ENCODE results near the gene IRX4. TPM values are rescaled to one million over a fixed set of nuclear protein-coding genes. Genes with fewer than 3 reads are reported as not detected.

IRX4 gene
- polyA plus RNA-seq (2013, experiment 1 of 2), result 0.44 TPM
- 0.20 TPM for polyA plus RNA-seq (2013, experiment 2 of 2)

DNA sequence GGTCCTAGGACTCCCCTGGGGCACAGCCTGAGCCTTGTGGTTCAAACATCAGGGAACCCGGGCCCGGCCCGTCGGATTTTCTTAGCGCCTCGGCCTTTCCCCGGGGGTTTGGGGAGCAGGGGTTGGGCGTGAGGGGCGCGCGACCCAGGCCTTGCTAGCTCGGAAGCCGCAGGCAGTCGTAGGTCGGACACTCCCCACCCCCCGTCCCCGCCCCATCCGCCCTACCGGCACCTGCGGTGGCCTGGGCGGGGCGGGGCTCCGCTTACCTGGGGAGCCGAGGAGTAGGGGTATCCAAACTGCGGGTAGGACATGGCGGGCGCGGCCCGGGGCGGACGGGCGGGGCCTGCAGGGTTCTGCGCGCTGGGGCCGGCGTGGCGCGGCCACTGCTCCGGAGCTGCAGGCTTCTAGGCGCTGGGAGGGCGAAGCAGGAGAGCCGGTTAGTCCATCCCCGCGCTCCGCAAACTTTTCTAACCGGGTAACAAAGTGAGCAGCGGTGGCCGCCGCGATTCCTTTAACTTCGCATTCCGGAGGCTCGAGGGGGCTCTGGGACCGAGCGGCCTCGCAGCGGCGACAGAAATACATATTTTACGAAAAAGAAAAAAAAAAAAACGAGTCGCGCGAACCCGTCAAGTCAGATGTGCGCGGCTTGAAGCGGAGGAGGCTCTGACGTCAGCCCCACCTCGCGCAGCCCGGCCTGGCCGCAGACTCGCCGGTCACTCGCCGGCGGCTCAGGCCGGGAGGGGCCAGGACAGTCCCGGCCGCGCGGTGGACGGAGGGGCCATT is at the start of gene IRX4:
Gene IRX4, minus strand, starts transcription at position 589 of the 783 bp plus-strand sequence. Its CDS starts 278 bp downstream, at position 311.
- 0% methylated on average over 52 of the region's 83 CpGs for WGBS, 2 experiments (ENCODE audit: insufficient coverage in 2 of 2)
- Histone ChIP-seq H3K9me3 (ENCODE audit: control insufficient read depth, low read length) (no peaks in the 10 kb centered on the region), H3K27ac (ENCODE audit: low read depth, low read length, severe bottlenecking) (no peak within 1 kb of the TSS), H3K4me1 (ENCODE audit: control insufficient read depth, insufficient read depth, low read length, poor library complexity, severe bottlenecking) (peaks cover 17% of the 10 kb centered on the region), H3K4me3 (ENCODE audit: extremely low read depth, insufficient read depth, low read length, poor library complexity, severe bottlenecking) (peak within 1 kb of the TSS; percentile 18), H3K36me3 (ENCODE audit: control insufficient read depth, insufficient read depth, low read length) (no peaks in the 10 kb centered on the region)

- 13% methylated on average over 22 to 24 of the region's 27 CpGs for WGBS, 2 experiments (ENCODE audit: insufficient coverage in 2 of 2)
- peak overlapping the region; percentile 32 for H3K4me3 ChIP-seq (ENCODE audit: extremely low read depth, insufficient read depth, low read length, poor library complexity, severe bottlenecking)
- no peaks in the 10 kb centered on the region for H3K36me3 ChIP-seq (ENCODE audit: control insufficient read depth, insufficient read depth, low read length)
- no peaks in the 10 kb centered on the region for H3K4me1 ChIP-seq (ENCODE audit: control insufficient read depth, insufficient read depth, low read length, poor library complexity, severe bottlenecking)
- no peak overlapping the region for H3K27ac ChIP-seq (ENCODE audit: low read depth, low read length, severe bottlenecking)
- no peaks in the 10 kb centered on the region for H3K9me3 ChIP-seq (ENCODE audit: control insufficient read depth, low read length)
Measured at GRCh38 chr5:1931604-1932231, 49.0 kb upstream of the IRX4 start.

DNA sequence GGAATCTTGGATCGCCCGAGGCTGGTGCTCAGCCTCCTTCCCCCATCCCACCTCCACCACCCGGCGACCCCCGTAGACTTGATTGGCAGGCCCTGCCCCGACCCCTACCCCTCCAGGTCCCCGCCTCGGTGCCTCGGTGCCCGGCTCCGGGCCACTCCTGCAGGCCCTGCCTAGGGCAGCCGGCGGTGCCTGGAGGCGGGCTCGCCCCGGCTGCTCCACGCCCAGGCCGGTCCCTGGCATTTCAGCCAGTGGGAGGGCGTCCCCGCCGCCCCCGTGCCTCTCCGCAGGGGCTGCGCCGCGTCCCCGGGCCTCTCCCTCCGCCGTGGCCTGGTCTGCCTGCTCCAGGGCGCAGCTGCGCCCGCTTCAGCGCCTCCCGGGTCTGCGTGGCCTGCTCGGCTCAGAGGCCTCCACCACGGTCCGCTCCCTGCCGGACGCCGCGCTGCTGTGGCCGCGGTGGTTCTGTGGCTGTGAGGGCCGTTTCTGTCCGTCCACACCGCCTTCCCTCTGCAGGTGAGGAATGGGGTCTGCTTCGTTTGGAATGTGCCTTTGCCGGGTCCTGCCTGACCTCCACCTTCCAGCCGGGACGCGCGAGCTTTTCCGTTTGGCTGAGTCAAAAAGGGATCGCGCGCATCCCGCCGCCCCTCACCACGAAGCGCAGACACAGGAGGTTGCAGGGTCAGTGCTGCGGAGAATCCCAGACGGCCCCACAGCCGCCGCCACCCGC is 48.3 kb upstream of the IRX4 start:
- no peak overlapping the region for H3K27ac ChIP-seq (ENCODE audit: low read depth, low read length, severe bottlenecking)
- H3K9me3 ChIP-seq (ENCODE audit: control insufficient read depth, low read length), result no peaks in the 10 kb centered on the region
- peak overlapping the region; percentile 32 for H3K4me3 ChIP-seq (ENCODE audit: extremely low read depth, insufficient read depth, low read length, poor library complexity, severe bottlenecking)
- WGBS, 2 experiments (ENCODE audit: insufficient coverage in 2 of 2), result 0 to 2% methylated on average over 56 to 58 of the region's 66 CpGs
- H3K36me3 ChIP-seq (ENCODE audit: control insufficient read depth, insufficient read depth, low read length), result no peaks in the 10 kb centered on the region
- H3K4me1 ChIP-seq (ENCODE audit: control insufficient read depth, insufficient read depth, low read length, poor library complexity, severe bottlenecking), result no peaks in the 10 kb centered on the region

DNA sequence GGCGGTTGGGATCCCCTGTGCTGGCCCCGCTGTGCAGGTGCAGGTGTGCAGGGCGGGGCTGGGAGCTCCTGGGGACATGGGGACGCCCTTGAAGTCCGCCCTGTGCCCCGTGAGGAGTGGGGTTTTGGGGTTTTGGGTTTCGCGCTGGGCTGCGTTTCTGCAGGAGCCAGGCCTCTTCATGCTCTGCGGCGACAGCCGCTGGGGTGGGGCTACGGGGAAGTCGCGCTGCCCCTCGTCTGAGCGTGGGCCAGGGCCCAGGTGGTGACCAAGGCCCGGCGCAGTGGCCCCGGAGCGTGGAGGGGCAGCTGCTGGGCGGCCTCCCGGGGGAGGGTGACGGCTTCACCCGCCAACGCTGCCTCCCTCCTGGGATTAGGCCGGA is 47.8 kb upstream of the IRX4 start:
- no peaks in the 10 kb centered on the region for H3K4me1 ChIP-seq (ENCODE audit: control insufficient read depth, insufficient read depth, low read length, poor library complexity, severe bottlenecking)
- 29 to 33% methylated on average over 13 to 20 of the region's 27 CpGs for WGBS, 2 experiments (ENCODE audit: insufficient coverage in 2 of 2)
- no peaks in the 10 kb centered on the region for H3K9me3 ChIP-seq (ENCODE audit: control insufficient read depth, low read length)
- no peak overlapping the region for H3K27ac ChIP-seq (ENCODE audit: low read depth, low read length, severe bottlenecking)
- peak overlapping the region; percentile 32 for H3K4me3 ChIP-seq (ENCODE audit: extremely low read depth, insufficient read depth, low read length, poor library complexity, severe bottlenecking)
- H3K36me3 ChIP-seq (ENCODE audit: control insufficient read depth, insufficient read depth, low read length), result no peaks in the 10 kb centered on the region

- 88 to 90% methylated on average over 8 to 9 of the region's 9 CpGs for WGBS, 2 experiments (ENCODE audit: insufficient coverage in 2 of 2)
- H3K36me3 ChIP-seq (ENCODE audit: control insufficient read depth, insufficient read depth, low read length), result no peaks in the 10 kb centered on the region
- H3K9me3 ChIP-seq (ENCODE audit: control insufficient read depth, low read length), result no peaks in the 10 kb centered on the region
- no peak overlapping the region for H3K4me3 ChIP-seq (ENCODE audit: extremely low read depth, insufficient read depth, low read length, poor library complexity, severe bottlenecking)
- H3K27ac ChIP-seq (ENCODE audit: low read depth, low read length, severe bottlenecking), result no peak overlapping the region
- no peaks in the 10 kb centered on the region for H3K4me1 ChIP-seq (ENCODE audit: control insufficient read depth, insufficient read depth, low read length, poor library complexity, severe bottlenecking)
Measured at GRCh38 chr5:1929108-1929991, 46.6 kb upstream of the IRX4 start.

- H3K9me3 ChIP-seq (ENCODE audit: control insufficient read depth, low read length), result no peaks in the 10 kb centered on the region
- no peaks in the 10 kb centered on the region for H3K4me1 ChIP-seq (ENCODE audit: control insufficient read depth, insufficient read depth, low read length, poor library complexity, severe bottlenecking)
- H3K4me3 ChIP-seq (ENCODE audit: extremely low read depth, insufficient read depth, low read length, poor library complexity, severe bottlenecking), result no peak overlapping the region
- 85 to 89% methylated on average over 24 to 27 of the region's 30 CpGs for WGBS, 2 experiments (ENCODE audit: insufficient coverage in 2 of 2)
- no peak overlapping the region for H3K27ac ChIP-seq (ENCODE audit: low read depth, low read length, severe bottlenecking)
- H3K36me3 ChIP-seq (ENCODE audit: control insufficient read depth, insufficient read depth, low read length), result no peaks in the 10 kb centered on the region
Measured at GRCh38 chr5:1926471-1927341, 44.0 kb upstream of the IRX4 start.

GRCh38 chr5:1926071-1926440 is 43.3 kb upstream of the IRX4 start:
- 100% methylated on average over 1 of the region's 5 CpGs; no CpG with 5 or more reads in 1 of the 2 experiments for WGBS, 2 experiments (ENCODE audit: insufficient coverage in 2 of 2)
- Histone ChIP-seq H3K9me3 (ENCODE audit: control insufficient read depth, low read length) (no peaks in the 10 kb centered on the region), H3K4me3 (ENCODE audit: extremely low read depth, insufficient read depth, low read length, poor library complexity, severe bottlenecking) (no peak overlapping the region), H3K4me1 (ENCODE audit: control insufficient read depth, insufficient read depth, low read length, poor library complexity, severe bottlenecking) (no peaks in the 10 kb centered on the region), H3K36me3 (ENCODE audit: control insufficient read depth, insufficient read depth, low read length) (no peaks in the 10 kb centered on the region), H3K27ac (ENCODE audit: low read depth, low read length, severe bottlenecking) (no peak overlapping the region)

DNA sequence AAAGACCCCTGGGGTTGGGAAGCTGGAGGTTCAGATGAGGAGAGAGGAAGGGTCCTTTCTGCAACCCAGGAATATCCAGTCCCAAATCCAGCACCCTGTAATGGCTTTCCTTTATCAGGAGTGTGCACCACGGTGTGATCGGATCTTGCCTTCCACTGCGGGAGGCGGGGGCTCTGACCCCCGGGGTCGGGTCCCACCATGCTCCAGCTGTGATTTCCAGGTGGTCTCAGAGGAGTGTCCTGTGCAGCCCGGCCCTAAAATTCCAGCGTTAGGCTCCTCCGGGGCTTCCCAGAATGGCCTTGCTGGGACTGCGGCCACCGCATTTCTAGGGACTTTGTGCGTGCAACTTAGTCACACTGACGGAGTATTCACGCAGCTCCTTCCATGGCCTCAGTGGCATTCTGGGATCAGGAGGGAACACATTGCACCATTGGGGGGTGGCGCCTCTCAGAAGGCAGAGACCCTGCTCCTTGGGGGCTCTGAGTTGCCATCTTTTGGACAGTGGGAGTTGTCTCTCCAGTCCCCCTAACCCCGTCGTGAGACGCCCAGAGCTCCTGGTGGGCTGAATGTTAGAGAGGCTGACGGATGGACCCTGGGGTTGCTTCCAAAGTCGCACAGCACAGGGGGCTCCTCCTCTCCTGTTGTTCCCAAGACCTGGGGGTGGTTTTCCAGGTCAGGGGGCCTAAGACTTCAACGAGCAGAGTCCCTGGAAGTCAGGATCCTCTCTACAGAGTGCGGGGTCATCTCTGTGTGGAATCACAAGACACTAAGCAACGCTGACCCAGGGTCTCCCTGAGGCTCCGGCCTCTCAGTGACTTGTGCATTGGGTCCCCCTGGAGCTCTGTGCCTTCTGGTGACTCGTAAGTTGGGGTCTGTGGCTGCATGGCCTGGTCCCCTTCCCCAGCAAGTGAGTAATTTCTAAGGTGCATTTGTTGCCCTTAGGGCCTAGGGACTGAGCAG is 42.7 kb upstream of the IRX4 start:
- Histone ChIP-seq H3K9me3 (ENCODE audit: control insufficient read depth, low read length) (no peaks in the 10 kb centered on the region), H3K4me1 (ENCODE audit: control insufficient read depth, insufficient read depth, low read length, poor library complexity, severe bottlenecking) (no peaks in the 10 kb centered on the region), H3K27ac (ENCODE audit: low read depth, low read length, severe bottlenecking) (no peak overlapping the region), H3K4me3 (ENCODE audit: extremely low read depth, insufficient read depth, low read length, poor library complexity, severe bottlenecking) (no peak overlapping the region), H3K36me3 (ENCODE audit: control insufficient read depth, insufficient read depth, low read length) (no peaks in the 10 kb centered on the region)
- 83 to 86% methylated on average over 23 to 24 of the region's 25 CpGs for WGBS, 2 experiments (ENCODE audit: insufficient coverage in 2 of 2)

GRCh38 chr5:1923766-1924165 is 41.0 kb upstream of the IRX4 start:
- H3K4me3 ChIP-seq (ENCODE audit: extremely low read depth, insufficient read depth, low read length, poor library complexity, severe bottlenecking), result no peak overlapping the region
- 92 to 95% methylated on average over 13 to 15 of the region's 16 CpGs for WGBS, 2 experiments (ENCODE audit: insufficient coverage in 2 of 2)
- no peaks in the 10 kb centered on the region for H3K4me1 ChIP-seq (ENCODE audit: control insufficient read depth, insufficient read depth, low read length, poor library complexity, severe bottlenecking)
- no peaks in the 10 kb centered on the region for H3K9me3 ChIP-seq (ENCODE audit: control insufficient read depth, low read length)
- H3K36me3 ChIP-seq (ENCODE audit: control insufficient read depth, insufficient read depth, low read length), result no peaks in the 10 kb centered on the region
- no peak overlapping the region for H3K27ac ChIP-seq (ENCODE audit: low read depth, low read length, severe bottlenecking)
